ENCODE results near the gene AGO3. TPM values are rescaled to one million over a fixed set of nuclear protein-coding genes. Genes with fewer than 3 reads are reported as not detected.

Gene AGO3
- polyA plus RNA-seq, 2 of the 4 experiments (the other 2 are of a cell fraction): 3.8 to 14.7 TPM

DNA sequence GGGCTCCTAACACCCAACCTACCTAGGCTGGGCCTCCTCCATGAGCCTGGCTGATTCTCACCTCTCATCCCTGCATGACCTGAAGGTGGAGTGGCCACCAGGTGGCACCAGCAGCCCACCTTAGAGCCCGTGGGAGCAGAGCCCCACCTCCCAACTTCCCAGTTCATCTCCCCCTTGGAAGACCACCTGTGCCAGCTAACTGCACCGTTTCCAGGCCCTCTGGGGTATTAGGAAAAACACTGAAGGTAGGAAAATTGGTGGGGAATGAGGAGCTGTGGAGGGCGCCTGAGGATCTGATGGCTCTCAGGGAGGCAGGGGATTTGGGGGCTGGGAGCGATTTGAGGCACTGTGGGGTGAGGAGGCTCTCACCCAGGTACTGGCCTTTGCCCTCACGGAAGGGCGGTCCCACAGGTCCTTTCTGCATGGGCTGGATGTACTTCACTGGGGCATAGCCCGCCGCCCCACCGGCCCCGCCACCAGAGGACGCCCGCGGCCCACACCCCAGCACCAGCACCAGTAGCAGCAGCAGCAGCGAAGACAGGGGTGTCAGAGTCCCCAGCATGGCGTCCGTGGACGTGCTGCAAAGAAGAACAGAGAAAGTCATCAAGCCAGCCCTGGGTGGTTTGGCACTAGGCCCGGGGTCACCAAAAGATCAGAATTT, 168.9 kb downstream of the AGO3 start:
- DNase-seq (ENCODE audit: low read depth in 1 of 2, low spot score in 1 of 2): peak; percentile 65 to 69
- ATAC-seq: peak; percentile 84 to 92
- Histone ChIP-seq H3K4me2 (peak overlapping the region; percentile 74), H3K27ac (peak overlapping the region; percentile 51 to 80; a peak in 4 of 6 replicates), H3K4me1 (no peaks in the 10 kb centered on the region), H3K4me3 (no peak overlapping the region), H3K9me3 (no peaks in the 10 kb centered on the region)
- 4% methylated on average over 9 of the region's 18 CpGs for WGBS (ENCODE audit: missing lambda C conversion rate)
- POLR2A ChIA-PET: interaction anchor here (1.3 kb wide), 1 partner anchor 49 kb away, joined by 4 read pairs; the partner anchor contains the start of gene TRAPPC3
- no peak for FAIRE-seq
- TF ChIP-seq TP53 (CRISPR knock-in tag; IDR thresholded peaks at IDR 0.05): no peak
- no peak for TF ChIP-seq KDM5A (IDR thresholded peaks at IDR 0.05)
- no peak for TF ChIP-seq TFCP2L1 (CRISPR knock-in tag; IDR thresholded peaks at IDR 0.05)
- no peak for TF ChIP-seq MAFK (IDR thresholded peaks at IDR 0.05; ENCODE audit: partially characterized antibody)
- TF ChIP-seq ATOH8 (CRISPR knock-in tag; IDR thresholded peaks at IDR 0.05; ENCODE audit: low read depth): no peak
- peak; percentile 79 for TF ChIP-seq SMC3 (IDR thresholded peaks at IDR 0.05)
- TF ChIP-seq NPAS2 (CRISPR knock-in tag; IDR thresholded peaks at IDR 0.05; ENCODE audit: borderline replicate concordance): no peak
- no peak for TF ChIP-seq KDM1A (IDR thresholded peaks at IDR 0.05; ENCODE audit: low read depth)
- no peak for TF ChIP-seq ZFP36 (IDR thresholded peaks at IDR 0.05; ENCODE audit: borderline replicate concordance, partially characterized antibody)
- TF ChIP-seq E2F6 (IDR thresholded peaks at IDR 0.05; ENCODE audit: borderline replicate concordance, low read depth): no peak
- TF ChIP-seq RAD21 (conservative IDR thresholded peaks at IDR 0.05 in 1 of 2, IDR thresholded peaks at IDR 0.05 in 1 of 2): peak; percentile 88 to 92
- TF ChIP-seq JUNB (IDR thresholded peaks at IDR 0.05): no peak
- TF ChIP-seq HMGXB4 (CRISPR knock-in tag; IDR thresholded peaks at IDR 0.05; ENCODE audit: borderline replicate concordance): no peak
- TF ChIP-seq HDAC2 (IDR thresholded peaks at IDR 0.05): no peak
- no peak for TF ChIP-seq EHF (CRISPR knock-in tag; IDR thresholded peaks at IDR 0.05)
- TF ChIP-seq FOXS1 (CRISPR knock-in tag; IDR thresholded peaks at IDR 0.05): no peak
- TF ChIP-seq, protein P1, sequence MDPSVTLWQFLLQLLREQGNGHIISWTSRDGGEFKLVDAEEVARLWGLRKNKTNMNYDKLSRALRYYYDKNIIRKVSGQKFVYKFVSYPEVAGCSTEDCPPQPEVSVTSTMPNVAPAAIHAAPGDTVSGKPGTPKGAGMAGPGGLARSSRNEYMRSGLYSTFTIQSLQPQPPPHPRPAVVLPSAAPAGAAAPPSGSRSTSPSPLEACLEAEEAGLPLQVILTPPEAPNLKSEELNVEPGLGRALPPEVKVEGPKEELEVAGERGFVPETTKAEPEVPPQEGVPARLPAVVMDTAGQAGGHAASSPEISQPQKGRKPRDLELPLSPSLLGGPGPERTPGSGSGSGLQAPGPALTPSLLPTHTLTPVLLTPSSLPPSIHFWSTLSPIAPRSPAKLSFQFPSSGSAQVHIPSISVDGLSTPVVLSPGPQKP (IDR thresholded peaks at IDR 0.05; ENCODE audit: low read depth, low read length): no peak
- TF ChIP-seq NFE2L2 (conservative IDR thresholded peaks at IDR 0.05; ENCODE audit: low read length): no peak
- TF ChIP-seq, protein P2, sequence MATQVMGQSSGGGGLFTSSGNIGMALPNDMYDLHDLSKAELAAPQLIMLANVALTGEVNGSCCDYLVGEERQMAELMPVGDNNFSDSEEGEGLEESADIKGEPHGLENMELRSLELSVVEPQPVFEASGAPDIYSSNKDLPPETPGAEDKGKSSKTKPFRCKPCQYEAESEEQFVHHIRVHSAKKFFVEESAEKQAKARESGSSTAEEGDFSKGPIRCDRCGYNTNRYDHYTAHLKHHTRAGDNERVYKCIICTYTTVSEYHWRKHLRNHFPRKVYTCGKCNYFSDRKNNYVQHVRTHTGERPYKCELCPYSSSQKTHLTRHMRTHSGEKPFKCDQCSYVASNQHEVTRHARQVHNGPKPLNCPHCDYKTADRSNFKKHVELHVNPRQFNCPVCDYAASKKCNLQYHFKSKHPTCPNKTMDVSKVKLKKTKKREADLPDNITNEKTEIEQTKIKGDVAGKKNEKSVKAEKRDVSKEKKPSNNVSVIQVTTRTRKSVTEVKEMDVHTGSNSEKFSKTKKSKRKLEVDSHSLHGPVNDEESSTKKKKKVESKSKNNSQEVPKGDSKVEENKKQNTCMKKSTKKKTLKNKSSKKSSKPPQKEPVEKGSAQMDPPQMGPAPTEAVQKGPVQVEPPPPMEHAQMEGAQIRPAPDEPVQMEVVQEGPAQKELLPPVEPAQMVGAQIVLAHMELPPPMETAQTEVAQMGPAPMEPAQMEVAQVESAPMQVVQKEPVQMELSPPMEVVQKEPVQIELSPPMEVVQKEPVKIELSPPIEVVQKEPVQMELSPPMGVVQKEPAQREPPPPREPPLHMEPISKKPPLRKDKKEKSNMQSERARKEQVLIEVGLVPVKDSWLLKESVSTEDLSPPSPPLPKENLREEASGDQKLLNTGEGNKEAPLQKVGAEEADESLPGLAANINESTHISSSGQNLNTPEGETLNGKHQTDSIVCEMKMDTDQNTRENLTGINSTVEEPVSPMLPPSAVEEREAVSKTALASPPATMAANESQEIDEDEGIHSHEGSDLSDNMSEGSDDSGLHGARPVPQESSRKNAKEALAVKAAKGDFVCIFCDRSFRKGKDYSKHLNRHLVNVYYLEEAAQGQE (IDR thresholded peaks at IDR 0.05): no peak
- no peak for TF ChIP-seq HEYL (CRISPR knock-in tag; IDR thresholded peaks at IDR 0.05)
- peak; percentile 86 for TF ChIP-seq CTCF (IDR thresholded peaks at IDR 0.05)
- TF ChIP-seq RFX5 (IDR thresholded peaks at IDR 0.05): no peak
- TF ChIP-seq, protein P3, sequence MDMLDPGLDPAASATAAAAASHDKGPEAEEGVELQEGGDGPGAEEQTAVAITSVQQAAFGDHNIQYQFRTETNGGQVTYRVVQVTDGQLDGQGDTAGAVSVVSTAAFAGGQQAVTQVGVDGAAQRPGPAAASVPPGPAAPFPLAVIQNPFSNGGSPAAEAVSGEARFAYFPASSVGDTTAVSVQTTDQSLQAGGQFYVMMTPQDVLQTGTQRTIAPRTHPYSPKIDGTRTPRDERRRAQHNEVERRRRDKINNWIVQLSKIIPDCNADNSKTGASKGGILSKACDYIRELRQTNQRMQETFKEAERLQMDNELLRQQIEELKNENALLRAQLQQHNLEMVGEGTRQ (IDR thresholded peaks at IDR 0.05): no peak
- no peak for TF ChIP-seq HES2 (IDR thresholded peaks at IDR 0.05)
- TF ChIP-seq, protein P4, sequence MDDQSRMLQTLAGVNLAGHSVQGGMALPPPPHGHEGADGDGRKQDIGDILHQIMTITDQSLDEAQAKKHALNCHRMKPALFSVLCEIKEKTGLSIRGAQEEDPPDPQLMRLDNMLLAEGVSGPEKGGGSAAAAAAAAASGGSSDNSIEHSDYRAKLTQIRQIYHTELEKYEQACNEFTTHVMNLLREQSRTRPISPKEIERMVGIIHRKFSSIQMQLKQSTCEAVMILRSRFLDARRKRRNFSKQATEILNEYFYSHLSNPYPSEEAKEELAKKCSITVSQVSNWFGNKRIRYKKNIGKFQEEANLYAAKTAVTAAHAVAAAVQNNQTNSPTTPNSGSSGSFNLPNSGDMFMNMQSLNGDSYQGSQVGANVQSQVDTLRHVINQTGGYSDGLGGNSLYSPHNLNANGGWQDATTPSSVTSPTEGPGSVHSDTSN (IDR thresholded peaks at IDR 0.05): no peak
- no peak for TF ChIP-seq BHLHE40 (IDR thresholded peaks at IDR 0.05; ENCODE audit: low read depth, low read length)
- no peak for TF ChIP-seq POLR2AphosphoS2 (conservative IDR thresholded peaks at IDR 0.05; ENCODE audit: low read length)
- CTCF ChIA-PET: interaction anchor here (0.6 to 13.6 kb wide), 33 partner anchors 11 to 1874 kb away, joined by 3 to 147 read pairs (median 4); partner anchors contain the start of gene TRAPPC3
